Caco-2 (cell line): ENCODE data around the gene FJX1. TPM values are rescaled to one million over a fixed set of nuclear protein-coding genes. Genes with fewer than 3 reads are reported as not detected.

Experiments
- BruUV-seq: library from RNA; stranded (reverse); fragments of 400-500 nt; replicated peaks from 2 replicates; lab custom pipeline; 2021; lab: Mats Ljungman, UMichigan
- CTCF ChIA-PET: fragments of 300-600 bp; sonication (Branson Sonifier 250); formaldehyde crosslinking; loops from one replicate; lab custom pipeline; 2022; ENCODE audit warnings: antibody characterized with exemption; lab: Charles Lee
- POLR2A ChIA-PET: fragments of 300-600 bp; sonication (Branson Sonifier 250); formaldehyde crosslinking; loops from one replicate; lab custom pipeline; 2022; ENCODE audit warnings: antibody characterized with exemption; lab: Charles Lee
- DNase-seq, 2 experiments: peaks; one replicate each; pipeline versions ENCODE4 v3.0.0 to v3.0.0-alpha.2; 2020 to 2022
- H3K27me3 ChIP-seq: replicated peaks from 2 replicates; pipeline ENCODE4 v1.6.0; 2011; ENCODE audit warnings: low read length; ENCODE audit not compliant: control insufficient read depth, insufficient read depth
- H3K36me3 ChIP-seq: 2 replicates; pipeline ENCODE4 v1.5.1; 2011; ENCODE audit warnings: low read length; ENCODE audit not compliant: control insufficient read depth, insufficient read depth
- H3K4me1 ChIP-seq: fragments of 250-450 bp; sonication (Bioruptor Pico); 2 replicates; pipeline ENCODE4 v1.5.1; 2020; ENCODE audit warnings: mild to moderate bottlenecking
- H3K4me3 ChIP-seq: 2 replicates; pipeline ENCODE4 v1.5.1; 2011; ENCODE audit warnings: low read depth, mild to moderate bottlenecking, control low read depth, low read length
- H3K9me3 ChIP-seq: fragments of 250-450 bp; sonication (Bioruptor Pico); 2 replicates; pipeline ENCODE4 v1.5.1; 2020; ENCODE audit warnings: mild to moderate bottlenecking, moderate library complexity
- H3K27ac Mint-ChIP-seq: one replicate; pipeline ENCODE4 v1.8.0; 2022; ENCODE audit warnings: mixed read lengths; ENCODE audit not compliant: unreplicated experiment
- H3K27me3 Mint-ChIP-seq: one replicate; pipeline ENCODE4 v1.8.0; 2022; ENCODE audit warnings: mixed read lengths; ENCODE audit not compliant: insufficient read depth, unreplicated experiment
- H3K36me3 Mint-ChIP-seq: one replicate; pipeline ENCODE4 v1.8.0; 2022; ENCODE audit warnings: mild to moderate bottlenecking, mixed read lengths; ENCODE audit not compliant: insufficient read depth, unreplicated experiment
- H3K4me1 Mint-ChIP-seq: one replicate; pipeline ENCODE4 v1.8.0; 2022; ENCODE audit warnings: low read depth, mixed read lengths; ENCODE audit not compliant: unreplicated experiment
- H3K4me3 Mint-ChIP-seq: one replicate; pipeline ENCODE4 v1.8.0; 2022; ENCODE audit warnings: mild to moderate bottlenecking, moderate library complexity, mixed read lengths; ENCODE audit not compliant: unreplicated experiment
- H3K9me3 Mint-ChIP-seq: one replicate; pipeline ENCODE4 v1.8.0; 2022; ENCODE audit warnings: mixed read lengths; ENCODE audit not compliant: unreplicated experiment
- intact Hi-C: fragments of 100-400 bp; cut with micrococcal nuclease; formaldehyde crosslinking; loops from one replicate; pipeline ENCODE4 v1.10.0; 2022; ENCODE audit not compliant: unreplicated experiment
- total RNA-seq: library from RNA; stranded (reverse); gene quantifications from 2 replicates; pipeline ENCODE4 v1.2.3, GENCODE V29; 2022
- TF ChIP-seq, protein P1 (sequence below), 2 experiments: fragments of 200-600 bp in 1 of 2; IDR thresholded peaks; 1 replicate in 1 of 2; 2 replicates in 1 of 2; pipeline versions ENCODE4 v1.5.1 to v1.8.0; 2011 to 2022; ENCODE audit warnings: antibody characterized with exemption in 1 of 2, control low read depth in 1 of 2, inconsistent platforms in 1 of 2, low read depth in 1 of 2, low read length in 1 of 2, mild to moderate bottlenecking in 1 of 2, moderate library complexity in 1 of 2; ENCODE audit not compliant: insufficient read depth in 1 of 2, severe bottlenecking in 1 of 2, unreplicated experiment in 1 of 2

The FJX1 gene
- total RNA-seq, 1 experiment from 2014 or later, result 14.4 TPM

DNA sequence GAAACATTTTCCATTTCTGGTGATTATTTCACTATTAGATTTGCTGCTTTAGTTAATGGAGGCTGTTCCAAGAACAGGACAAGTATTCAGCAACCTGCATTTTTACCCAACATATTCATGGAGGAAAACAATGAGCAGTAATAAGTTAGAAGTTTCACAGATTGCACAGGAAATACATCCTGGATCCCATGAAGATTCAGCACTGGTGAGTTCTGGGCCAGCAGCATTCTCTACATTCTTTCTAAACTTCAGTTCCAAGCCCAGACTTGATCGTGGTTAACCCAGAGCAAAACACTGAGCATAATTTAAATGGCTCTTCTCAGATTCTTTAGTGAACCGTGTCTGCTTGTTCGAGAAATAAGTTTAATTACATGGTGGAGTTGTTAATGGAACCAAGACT is 3.8 kb downstream of the FJX1 start:
- Mint-ChIP-seq H3K4me3 (peak overlapping the region; percentile 81), H3K9me3 (no peaks in the 10 kb centered on the region), H3K36me3 (peaks cover 6% of the 10 kb centered on the region), H3K4me1 (peaks cover 20% of the 10 kb centered on the region), H3K27me3 (no peaks in the 10 kb centered on the region), H3K27ac (peak overlapping the region; percentile 39)
- TF ChIP-seq, protein P1, sequence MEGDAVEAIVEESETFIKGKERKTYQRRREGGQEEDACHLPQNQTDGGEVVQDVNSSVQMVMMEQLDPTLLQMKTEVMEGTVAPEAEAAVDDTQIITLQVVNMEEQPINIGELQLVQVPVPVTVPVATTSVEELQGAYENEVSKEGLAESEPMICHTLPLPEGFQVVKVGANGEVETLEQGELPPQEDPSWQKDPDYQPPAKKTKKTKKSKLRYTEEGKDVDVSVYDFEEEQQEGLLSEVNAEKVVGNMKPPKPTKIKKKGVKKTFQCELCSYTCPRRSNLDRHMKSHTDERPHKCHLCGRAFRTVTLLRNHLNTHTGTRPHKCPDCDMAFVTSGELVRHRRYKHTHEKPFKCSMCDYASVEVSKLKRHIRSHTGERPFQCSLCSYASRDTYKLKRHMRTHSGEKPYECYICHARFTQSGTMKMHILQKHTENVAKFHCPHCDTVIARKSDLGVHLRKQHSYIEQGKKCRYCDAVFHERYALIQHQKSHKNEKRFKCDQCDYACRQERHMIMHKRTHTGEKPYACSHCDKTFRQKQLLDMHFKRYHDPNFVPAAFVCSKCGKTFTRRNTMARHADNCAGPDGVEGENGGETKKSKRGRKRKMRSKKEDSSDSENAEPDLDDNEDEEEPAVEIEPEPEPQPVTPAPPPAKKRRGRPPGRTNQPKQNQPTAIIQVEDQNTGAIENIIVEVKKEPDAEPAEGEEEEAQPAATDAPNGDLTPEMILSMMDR (IDR thresholded peaks at IDR 0.05; ENCODE audit: insufficient read depth in 1 of 2, low read depth in 1 of 2, low read length in 1 of 2, severe bottlenecking in 1 of 2, unreplicated experiment in 1 of 2), result no peak
- H3K9me3 ChIP-seq, result no peaks in the 10 kb centered on the region
- H3K36me3 ChIP-seq, result no peaks in the 10 kb centered on the region
- DNase-seq, result peak in 1 of 2 experiments; percentile 17
- no peaks in the 10 kb centered on the region for H3K27me3 ChIP-seq
- peaks cover 26% of the 10 kb centered on the region for H3K4me1 ChIP-seq
- H3K4me3 ChIP-seq, result no peak overlapping the region
- CTCF ChIA-PET, result no interaction called here
- no TSS peak for BruUV-seq
- intact Hi-C loops, result loop anchor here (1.0 kb wide), 1 partner anchor 8 kb away; no protein-coding TSS in a partner anchor
- POLR2A ChIA-PET, result no interaction called here

DNA sequence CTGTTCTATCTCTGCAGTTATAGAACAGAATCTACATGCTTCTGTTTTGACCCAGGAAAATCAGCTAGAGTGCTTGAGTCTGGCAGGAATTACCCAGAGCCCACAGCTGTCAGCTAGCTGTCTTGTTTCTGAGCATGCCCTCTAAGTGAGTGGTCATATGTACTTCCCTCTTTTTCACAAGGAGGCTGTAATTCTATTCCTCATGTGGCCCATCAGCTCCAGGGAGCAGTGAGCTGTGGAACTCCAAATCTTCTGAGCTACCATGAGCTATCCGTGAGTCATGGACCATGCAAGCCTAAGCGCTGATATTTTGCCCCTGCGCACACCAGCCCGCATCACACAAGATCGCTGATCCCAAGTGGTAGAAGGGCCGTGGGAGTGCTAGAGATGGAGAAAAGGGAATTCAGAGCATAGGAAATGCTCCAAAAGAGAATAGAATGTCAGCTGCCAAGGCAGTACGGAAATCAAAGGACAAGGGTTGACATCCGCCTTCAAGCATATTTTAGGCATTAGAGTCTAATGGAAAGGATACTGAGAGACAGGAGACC is 5.4 kb downstream of the FJX1 start:
- no peak for DNase-seq
- peaks cover 19% of the 10 kb centered on the region for H3K4me1 ChIP-seq
- Mint-ChIP-seq H3K36me3 (no peaks in the 10 kb centered on the region), H3K4me3 (no peak overlapping the region), H3K27me3 (no peaks in the 10 kb centered on the region), H3K4me1 (peaks cover 20% of the 10 kb centered on the region), H3K9me3 (no peaks in the 10 kb centered on the region), H3K27ac (no peak overlapping the region)
- no TSS peak for BruUV-seq
- intact Hi-C loops, result no loop called here
- ChIA-PET POLR2A (interaction anchor here (0.6 kb wide), 1 partner anchor 78 kb away, joined by 3 read pairs; no protein-coding TSS in a partner anchor), CTCF (no interaction called here)
- H3K27me3 ChIP-seq, result no peaks in the 10 kb centered on the region
- no peak overlapping the region for H3K4me3 ChIP-seq
- H3K36me3 ChIP-seq, result no peaks in the 10 kb centered on the region
- no peaks in the 10 kb centered on the region for H3K9me3 ChIP-seq
- TF ChIP-seq, protein P1 (IDR thresholded peaks at IDR 0.05; ENCODE audit: insufficient read depth in 1 of 2, low read depth in 1 of 2, low read length in 1 of 2, severe bottlenecking in 1 of 2, unreplicated experiment in 1 of 2), result no peak

DNA sequence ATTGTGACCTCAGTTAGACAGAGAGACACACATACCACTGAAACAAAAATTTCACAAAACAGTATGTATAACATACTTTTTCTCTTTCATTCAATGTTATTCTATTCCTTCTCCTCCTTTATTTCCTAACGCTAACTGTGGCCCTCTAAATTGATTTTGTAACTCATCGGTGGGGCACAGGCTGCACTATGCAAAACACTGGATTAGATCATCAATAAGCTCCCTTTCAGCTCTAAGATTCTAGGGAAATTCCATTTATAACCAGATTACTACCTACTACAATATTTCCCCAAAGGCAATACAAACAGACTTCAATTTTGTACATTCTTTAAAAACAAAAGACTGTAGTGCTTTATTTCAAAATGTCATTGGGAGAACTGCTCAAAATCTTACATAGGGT is 6.1 kb downstream of the FJX1 start:
- no peak overlapping the region for H3K4me3 Mint-ChIP-seq
- POLR2A ChIA-PET, result interaction anchor here (0.6 kb wide), 1 partner anchor 77 kb away, joined by 3 read pairs; no protein-coding TSS in a partner anchor
- H3K36me3 ChIP-seq, result no peaks in the 10 kb centered on the region
- BruUV-seq, result no TSS peak
- no peaks in the 10 kb centered on the region for H3K36me3 Mint-ChIP-seq
- H3K9me3 Mint-ChIP-seq, result no peaks in the 10 kb centered on the region
- intact Hi-C loops, result no loop called here
- H3K4me1 ChIP-seq, result peaks cover 24% of the 10 kb centered on the region
- CTCF ChIA-PET, result no interaction called here
- no peaks in the 10 kb centered on the region for H3K27me3 ChIP-seq
- no peaks in the 10 kb centered on the region for H3K27me3 Mint-ChIP-seq
- H3K9me3 ChIP-seq, result no peaks in the 10 kb centered on the region
- H3K4me3 ChIP-seq, result no peak overlapping the region
- TF ChIP-seq, protein P1 (IDR thresholded peaks at IDR 0.05; ENCODE audit: insufficient read depth in 1 of 2, low read depth in 1 of 2, low read length in 1 of 2, severe bottlenecking in 1 of 2, unreplicated experiment in 1 of 2), result no peak
- H3K27ac Mint-ChIP-seq, result no peak overlapping the region
- DNase-seq, result no peak
- H3K4me1 Mint-ChIP-seq, result peaks cover 25% of the 10 kb centered on the region
